ENCODE measurements around the gene TNIP2. TPM values are rescaled to one million over a fixed set of nuclear protein-coding genes. Genes with fewer than 3 reads are reported as not detected.
A peak's percentile ranks its signal among the peaks of the same experiment; 100 is the strongest.

TNIP2 gene
- total RNA-seq, 1 experiment from 2014 or later: 41.0 TPM

GRCh38 chr4:2794486-2795299 is 38.6 kb upstream of the TNIP2 start:
- Histone ChIP-seq H3K4me2 (ENCODE audit: low read length) (peak overlapping the region; percentile 88), H3K9me2 (ENCODE audit: insufficient read depth) (no peaks in the 10 kb centered on the region), H3K9ac (ENCODE audit: low read length) (no peak overlapping the region), H3K4me3 (replicated peaks in 1 of 2; ENCODE audit: low read depth in 1 of 2, low read length in 2 of 2) (peak overlapping the region in 1 of 2 experiments; percentile 53; a peak in 1 of 4 replicates), H3K27me3 (ENCODE audit: insufficient read depth, low read length) (no peaks in the 10 kb centered on the region), H4K20me1 (ENCODE audit: insufficient read depth) (no peaks in the 10 kb centered on the region), H3K9me3 (ENCODE audit: control insufficient read depth in 1 of 2, insufficient read depth in 1 of 2, low read depth in 1 of 2, low read length in 2 of 2) (no peaks in the 10 kb centered on the region), H3K4me1 (ENCODE audit: control insufficient read depth in 1 of 2, insufficient read depth in 2 of 2, low read length in 2 of 2) (peaks cover 43 to 65% of the 10 kb centered on the region in 2 experiments), H3K36me3 (ENCODE audit: control insufficient read depth in 1 of 2, insufficient read depth in 2 of 2, low read length in 2 of 2) (no peaks in the 10 kb centered on the region), H3K79me2 (ENCODE audit: insufficient read depth, low read length) (no peaks in the 10 kb centered on the region), H2AFZ (ENCODE audit: low read depth, low read length, poor library complexity, severe bottlenecking) (no peak overlapping the region), H3K27ac (ENCODE audit: low read depth, low read length) (peak overlapping the region; percentile 12; the same call in 1 of the 2 replicates)
- DNase-seq (ENCODE audit: low read depth, low spot score) (no peak), ATAC-seq (no peak)
- BruUV-seq (replicated peaks): no TSS peak
- CTCF ChIA-PET: no interaction called here
- intact Hi-C loops (cut with micrococcal nuclease): no loop called here
- TF ChIP-seq JUND (IDR thresholded peaks at IDR 0.05) (no peak), CEBPB (IDR thresholded peaks at IDR 0.05; ENCODE audit: low read depth) (no peak), POLR2AphosphoS5 (IDR thresholded peaks at IDR 0.05; ENCODE audit: low read depth, low read length) (no peak), ZNF274 (IDR thresholded peaks at IDR 0.05; ENCODE audit: low read depth, low read length) (no peak)
- RAD21 ChIA-PET (ENCODE audit: low non-redundant PET in 1 of 2, low total read pairs in 2 of 2, uncharacterized antibody in 2 of 2, unreplicated experiment in 2 of 2): no interaction called here
- POLR2A ChIA-PET: no interaction called here

DNA sequence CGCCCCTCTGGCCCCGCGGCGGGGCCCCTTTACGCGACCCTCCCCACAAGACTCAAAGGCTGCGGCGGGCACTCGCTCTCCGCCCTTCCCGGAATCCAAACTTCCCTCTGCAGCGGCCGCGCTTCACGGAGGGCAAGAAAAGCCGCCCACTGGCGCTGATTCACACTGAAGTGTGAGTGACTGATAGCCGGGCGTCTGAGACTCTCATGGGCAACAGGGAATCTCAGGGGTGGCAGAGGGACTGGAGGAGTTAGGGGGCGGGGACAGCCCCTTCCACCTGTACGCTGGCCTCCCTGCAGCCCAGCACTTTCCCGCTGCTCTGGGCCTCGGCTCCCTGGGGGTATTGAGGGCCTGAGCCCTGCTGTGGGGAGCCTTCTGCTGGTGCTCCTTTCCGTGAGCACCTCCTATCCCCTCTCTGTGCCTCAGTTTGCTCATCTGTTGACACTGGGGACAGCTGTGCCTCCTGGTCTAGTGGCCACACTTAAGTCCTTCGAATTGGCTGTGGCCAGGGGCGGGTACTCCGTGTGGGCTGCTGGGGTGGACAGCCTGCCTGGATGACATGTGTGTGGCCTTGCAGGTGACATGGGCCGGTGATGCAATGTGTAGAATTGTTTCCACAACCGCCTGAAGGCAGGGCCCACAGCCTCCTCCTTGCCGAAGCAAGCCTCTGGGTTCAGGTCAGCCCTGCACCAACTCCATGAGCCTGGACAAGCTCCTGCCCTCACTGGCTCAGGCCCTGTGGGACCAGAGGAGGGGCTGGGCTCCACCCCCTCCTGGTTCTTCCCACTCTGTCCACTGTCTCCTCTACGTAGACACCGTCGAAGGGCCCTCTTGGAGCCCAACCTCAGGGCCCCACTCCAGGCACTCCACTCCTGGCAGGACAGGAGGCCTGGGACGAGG is 37.7 kb upstream of the TNIP2 start:
- ChIA-PET POLR2A (no interaction called here), RAD21 (ENCODE audit: low non-redundant PET in 1 of 2, low total read pairs in 2 of 2, uncharacterized antibody in 2 of 2, unreplicated experiment in 2 of 2) (no interaction called here), CTCF (no interaction called here)
- H3K4me2 ChIP-seq (ENCODE audit: low read length): peak overlapping the region; percentile 88
- no peak overlapping the region for H2AFZ ChIP-seq (ENCODE audit: low read depth, low read length, poor library complexity, severe bottlenecking)
- peak overlapping the region; percentile 66 for H3K9ac ChIP-seq (ENCODE audit: low read length)
- no peaks in the 10 kb centered on the region for H3K9me3 ChIP-seq (ENCODE audit: control insufficient read depth in 1 of 2, insufficient read depth in 1 of 2, low read depth in 1 of 2, low read length in 2 of 2)
- intact Hi-C loops (cut with micrococcal nuclease): no loop called here
- H3K27me3 ChIP-seq (ENCODE audit: insufficient read depth, low read length): no peaks in the 10 kb centered on the region
- TSS peak; percentile 45 for BruUV-seq (replicated peaks)
- no peaks in the 10 kb centered on the region for H3K79me2 ChIP-seq (ENCODE audit: insufficient read depth, low read length)
- no peaks in the 10 kb centered on the region for H4K20me1 ChIP-seq (ENCODE audit: insufficient read depth)
- no peaks in the 10 kb centered on the region for H3K36me3 ChIP-seq (ENCODE audit: control insufficient read depth in 1 of 2, insufficient read depth in 2 of 2, low read length in 2 of 2)
- H3K9me2 ChIP-seq (ENCODE audit: insufficient read depth): no peaks in the 10 kb centered on the region
- peak; percentile 12 for DNase-seq (ENCODE audit: low read depth, low spot score)
- peak overlapping the region; percentile 39; the same call in 1 of the 2 replicates for H3K27ac ChIP-seq (ENCODE audit: low read depth, low read length)
- peak overlapping the region; percentile 53 to 62 for H3K4me3 ChIP-seq (replicated peaks in 1 of 2; ENCODE audit: low read depth in 1 of 2, low read length in 2 of 2)
- ATAC-seq: peak; percentile 37
- H3K4me1 ChIP-seq (ENCODE audit: control insufficient read depth in 1 of 2, insufficient read depth in 2 of 2, low read length in 2 of 2): peaks cover 40 to 58% of the 10 kb centered on the region in 2 experiments
- TF ChIP-seq POLR2A (IDR thresholded peaks at IDR 0.05; ENCODE audit: borderline replicate concordance, extremely low read depth, insufficient read depth, insufficient read length) (no peak), CEBPB (IDR thresholded peaks at IDR 0.05; ENCODE audit: low read depth) (no peak), CBX3 (IDR thresholded peaks at IDR 0.05; ENCODE audit: low read depth) (no peak), POLR2AphosphoS5 (IDR thresholded peaks at IDR 0.05; ENCODE audit: low read depth, low read length) (no peak), ELF1 (IDR thresholded peaks at IDR 0.05; ENCODE audit: borderline replicate concordance, low read depth) (no peak), TCF7L2 (IDR thresholded peaks at IDR 0.05; ENCODE audit: borderline replicate concordance, extremely low read depth, insufficient read depth, insufficient read length) (no peak), EZH2 (IDR thresholded peaks at IDR 0.05) (no peak), JUND (IDR thresholded peaks at IDR 0.05) (no peak), EGR1 (IDR thresholded peaks at IDR 0.05; ENCODE audit: low read depth) (no peak), RAD21 (IDR thresholded peaks at IDR 0.05; ENCODE audit: low read depth) (no peak), REST (IDR thresholded peaks at IDR 0.05; ENCODE audit: low read depth) (no peak), YY1 (IDR thresholded peaks at IDR 0.05; ENCODE audit: extremely low read depth, insufficient replicate concordance, low read depth, low read length) (no peak), ZFX (IDR thresholded peaks at IDR 0.05) (no peak)
- TF ChIP-seq, protein P1, sequence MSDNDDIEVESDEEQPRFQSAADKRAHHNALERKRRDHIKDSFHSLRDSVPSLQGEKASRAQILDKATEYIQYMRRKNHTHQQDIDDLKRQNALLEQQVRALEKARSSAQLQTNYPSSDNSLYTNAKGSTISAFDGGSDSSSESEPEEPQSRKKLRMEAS (IDR thresholded peaks at IDR 0.05): no peak

All from HCT116 (cell line).